ENCODE measurements around the gene PFKP. TPM values are rescaled to one million over a fixed set of nuclear protein-coding genes. Genes with fewer than 3 reads are reported as not detected.

Gene PFKP
- 100 to 1,000 TPM; 109 to 216 TPM for total RNA-seq
- long read RNA-seq, donor 1, transcript PFKP-203 (22 exons, 2,654 nt) = major isoform, 76 of 111 reads
- long read RNA-seq, donor 1, partial matches to known transcripts = 24 of 111 reads
- long read RNA-seq, donor 1, other reads (novel, unspliced or antisense) = 7 of 111 reads
- long read RNA-seq, donor 2, transcript PFKP-203 (22 exons, 2,654 nt) = major isoform, 1,019 of 1,252 reads
- long read RNA-seq, donor 2, partial matches to known transcripts = 165 of 1,252 reads
- long read RNA-seq, donor 2, other reads (novel, unspliced or antisense) = 64 of 1,252 reads

GRCh38 chr10:3067118-3067858 lies at the start of gene PFKP:
Gene PFKP (plus strand): TSS chr10:3067548. CDS start chr10:3067596, 48 bp downstream.
- no peak for DNase-seq (ENCODE audit: low spot score)
- intact Hi-C loops (cut with DNase I) = no loop called here

GRCh38 chr10:3018247-3018646 lies 49.1 kb upstream of the PFKP start:
- intact Hi-C loops (cut with DNase I) = no loop called here
- DNase-seq (ENCODE audit: low spot score) = no peak

GRCh38 chr10:3020311-3020710 lies 47.0 kb upstream of the PFKP start:
- intact Hi-C loops (cut with DNase I) = no loop called here
- no peak for DNase-seq (ENCODE audit: low spot score)

- intact Hi-C loops (cut with DNase I) = no loop called here
Measured at GRCh38 chr10:3020881-3021280, 46.5 kb upstream of the PFKP start.

GRCh38 chr10:3022027-3022426 lies 45.3 kb upstream of the PFKP start:
- no peak for DNase-seq (ENCODE audit: low spot score)
- intact Hi-C loops (cut with DNase I) = no loop called here

More at GRCh38 chr10:3020881-3021280, 46.5 kb upstream of the PFKP start:
- no peak for DNase-seq (ENCODE audit: low spot score)

GRCh38 chr10:3023892-3024291 lies 43.5 kb upstream of the PFKP start:
- DNase-seq (ENCODE audit: low spot score) = no peak
- intact Hi-C loops (cut with DNase I) = no loop called here

GRCh38 chr10:3025026-3025683 lies 42.2 kb upstream of the PFKP start:
- no peak for DNase-seq (ENCODE audit: low spot score)
- intact Hi-C loops (cut with DNase I) = no loop called here

GRCh38 chr10:3027866-3028265 lies 39.5 kb upstream of the PFKP start:
- intact Hi-C loops (cut with DNase I) = no loop called here
- no peak for DNase-seq (ENCODE audit: low spot score)

GRCh38 chr10:3028441-3028840 lies 38.9 kb upstream of the PFKP start:
- intact Hi-C loops (cut with DNase I) = no loop called here
- DNase-seq (ENCODE audit: low spot score) = no peak

- intact Hi-C loops (cut with DNase I) = loop anchor here in 1 of 2 donors (10.0 kb wide), 1 partner anchor 96 kb away; no protein-coding TSS in a partner anchor
- no peak for DNase-seq (ENCODE audit: low spot score)
Measured at GRCh38 chr10:3030765-3031164, 36.6 kb upstream of the PFKP start.

GRCh38 chr10:3031490-3031889 lies 35.9 kb upstream of the PFKP start:
- intact Hi-C loops (cut with DNase I) = loop anchor here in 1 of 2 donors (10.0 kb wide), 1 partner anchor 97 kb away; no protein-coding TSS in a partner anchor
- no peak for DNase-seq (ENCODE audit: low spot score)

GRCh38 chr10:3033925-3034324 lies 33.4 kb upstream of the PFKP start:
- intact Hi-C loops (cut with DNase I) = loop anchor here in 1 of 2 donors (10.0 kb wide), 1 partner anchor 99 kb away; no protein-coding TSS in a partner anchor
- no peak for DNase-seq (ENCODE audit: low spot score)

- no peak for DNase-seq (ENCODE audit: low spot score)
- intact Hi-C loops (cut with DNase I) = loop anchor here in 1 of 2 donors (10.0 kb wide), 1 partner anchor 100 kb away; no protein-coding TSS in a partner anchor
Measured at GRCh38 chr10:3034616-3035015, 32.7 kb upstream of the PFKP start.

- DNase-seq (ENCODE audit: low spot score) = no peak
Measured at GRCh38 chr10:3036155-3037021, 31.0 kb upstream of the PFKP start.

GRCh38 chr10:3037182-3037581 lies 30.2 kb upstream of the PFKP start:
- intact Hi-C loops (cut with DNase I) = loop anchor here in 1 of 2 donors (10.0 kb wide), 1 partner anchor 102 kb away; no protein-coding TSS in a partner anchor
- DNase-seq (ENCODE audit: low spot score) = no peak

More at GRCh38 chr10:3036155-3037021, 31.0 kb upstream of the PFKP start:
- intact Hi-C loops (cut with DNase I) = loop anchor here in 1 of 2 donors (10.0 kb wide), 1 partner anchor 102 kb away; no protein-coding TSS in a partner anchor

- DNase-seq (ENCODE audit: low spot score) = no peak
- intact Hi-C loops (cut with DNase I) = loop anchor here in 1 of 2 donors (5.0 kb wide), 1 partner anchor 113 kb away; no protein-coding TSS in a partner anchor
Measured at GRCh38 chr10:3040069-3040468, 27.3 kb upstream of the PFKP start.

- intact Hi-C loops (cut with DNase I) = loop anchor here in 1 of 2 donors (5.0 kb wide), 1 partner anchor 115 kb away; no protein-coding TSS in a partner anchor
- no peak for DNase-seq (ENCODE audit: low spot score)
Measured at GRCh38 chr10:3042589-3042988, 24.8 kb upstream of the PFKP start.

- no peak for DNase-seq (ENCODE audit: low spot score)
- intact Hi-C loops (cut with DNase I) = loop anchor here in 1 of 2 donors (5.0 kb wide), 1 partner anchor 116 kb away; no protein-coding TSS in a partner anchor
Measured at GRCh38 chr10:3043512-3044368, 23.6 kb upstream of the PFKP start.
